ENCODE measurements around the gene MSI2. TPM values are rescaled to one million over a fixed set of nuclear protein-coding genes. Genes with fewer than 3 reads are reported as not detected.

Gene MSI2
- total RNA-seq, 2 donors from 2014 or later: 112 to 119 TPM

GRCh38 chr17:57423541-57423940 is 167.2 kb downstream of the MSI2 start:
- Mint-ChIP-seq H3K36me3 (ENCODE audit: insufficient read depth in 2 of 2) (no peaks in the 10 kb centered on the region), H3K4me1 (ENCODE audit: low read depth) (peaks cover 57% of the 10 kb centered on the region), H3K27me3 (ENCODE audit: low read depth) (no peaks in the 10 kb centered on the region), H3K9me3 (no peaks in the 10 kb centered on the region), H3K27ac (no peak overlapping the region), H3K4me3 (no peak overlapping the region)
- ATAC-seq (replicated peaks in 1 of 2) (no peak), DNase-seq (no peak)

GRCh38 chr17:57424273-57424672 is 167.9 kb downstream of the MSI2 start:
- H3K36me3 Mint-ChIP-seq (ENCODE audit: insufficient read depth in 2 of 2): peaks cover 0 to 1% of the 10 kb centered on the region in 2 donors
- DNase-seq (no peak), ATAC-seq (replicated peaks in 1 of 2) (no peak)
- H3K27ac Mint-ChIP-seq: no peak overlapping the region
- H3K27me3 Mint-ChIP-seq (ENCODE audit: low read depth): no peaks in the 10 kb centered on the region
- H3K4me3 Mint-ChIP-seq: peak overlapping the region in 1 of 2 donors; percentile 45
- peaks cover 54% of the 10 kb centered on the region for H3K4me1 Mint-ChIP-seq (ENCODE audit: low read depth)
- no peaks in the 10 kb centered on the region for H3K9me3 Mint-ChIP-seq

GRCh38 chr17:57424777-57425188 is 168.5 kb downstream of the MSI2 start:
- peaks cover 0 to 3% of the 10 kb centered on the region in 2 donors for H3K36me3 Mint-ChIP-seq (ENCODE audit: insufficient read depth in 2 of 2)
- peak overlapping the region in 1 of 2 donors; percentile 45 for H3K4me3 Mint-ChIP-seq
- ATAC-seq (replicated peaks in 1 of 2) (no peak), DNase-seq (no peak)
- no peak overlapping the region for H3K27ac Mint-ChIP-seq
- H3K4me1 Mint-ChIP-seq (ENCODE audit: low read depth): peaks cover 54% of the 10 kb centered on the region
- H3K9me3 Mint-ChIP-seq: no peaks in the 10 kb centered on the region
- no peaks in the 10 kb centered on the region for H3K27me3 Mint-ChIP-seq (ENCODE audit: low read depth)

GRCh38 chr17:57425431-57425830 is 169.1 kb downstream of the MSI2 start:
- ATAC-seq (replicated peaks in 1 of 2): no peak
- Mint-ChIP-seq H3K27me3 (ENCODE audit: low read depth) (no peaks in the 10 kb centered on the region), H3K27ac (no peak overlapping the region), H3K9me3 (no peaks in the 10 kb centered on the region), H3K36me3 (ENCODE audit: insufficient read depth in 2 of 2) (peaks cover 0 to 3% of the 10 kb centered on the region in 2 donors), H3K4me1 (ENCODE audit: low read depth) (peaks cover 57% of the 10 kb centered on the region), H3K4me3 (peak overlapping the region; percentile 14 to 53)
- DNase-seq: no peak

- Mint-ChIP-seq H3K27ac (peak overlapping the region; percentile 3), H3K4me1 (ENCODE audit: low read depth) (peaks cover 57% of the 10 kb centered on the region), H3K4me3 (peak overlapping the region; percentile 14 to 53), H3K36me3 (ENCODE audit: insufficient read depth in 2 of 2) (peaks cover 0 to 3% of the 10 kb centered on the region in 2 donors), H3K9me3 (no peaks in the 10 kb centered on the region), H3K27me3 (ENCODE audit: low read depth) (no peaks in the 10 kb centered on the region)
- DNase-seq: no peak
- ATAC-seq (replicated peaks in 1 of 2): peak in 1 of 2 donors; percentile 36
These were observed 169.9 kb downstream of the MSI2 start for GRCh38 chr17:57425903-57426880.

- Mint-ChIP-seq H3K4me3 (no peak overlapping the region), H3K27me3 (ENCODE audit: low read depth) (no peaks in the 10 kb centered on the region), H3K36me3 (ENCODE audit: insufficient read depth in 2 of 2) (peaks cover 0 to 3% of the 10 kb centered on the region in 2 donors), H3K4me1 (ENCODE audit: low read depth) (peaks cover 29% of the 10 kb centered on the region), H3K27ac (no peak overlapping the region), H3K9me3 (no peaks in the 10 kb centered on the region)
- no peak for DNase-seq
- ATAC-seq (replicated peaks in 1 of 2): no peak
These were observed 173.6 kb downstream of the MSI2 start for GRCh38 chr17:57429966-57430365.

- no peak overlapping the region for H3K27ac Mint-ChIP-seq
- DNase-seq (no peak), ATAC-seq (replicated peaks in 1 of 2) (no peak)
- peaks cover 21% of the 10 kb centered on the region for H3K4me1 Mint-ChIP-seq (ENCODE audit: low read depth)
- H3K27me3 Mint-ChIP-seq (ENCODE audit: low read depth): no peaks in the 10 kb centered on the region
- peaks cover 0 to 3% of the 10 kb centered on the region in 2 donors for H3K36me3 Mint-ChIP-seq (ENCODE audit: insufficient read depth in 2 of 2)
- H3K4me3 Mint-ChIP-seq: no peak overlapping the region
- H3K9me3 Mint-ChIP-seq: no peaks in the 10 kb centered on the region
These were observed 175.1 kb downstream of the MSI2 start for GRCh38 chr17:57431415-57431814.

GRCh38 chr17:57432507-57433277 is 176.4 kb downstream of the MSI2 start:
- Mint-ChIP-seq H3K4me3 (no peak overlapping the region), H3K27me3 (ENCODE audit: low read depth) (no peaks in the 10 kb centered on the region), H3K36me3 (ENCODE audit: insufficient read depth in 2 of 2) (peaks cover 0 to 3% of the 10 kb centered on the region in 2 donors), H3K4me1 (ENCODE audit: low read depth) (peaks cover 18% of the 10 kb centered on the region), H3K27ac (no peak overlapping the region), H3K9me3 (no peaks in the 10 kb centered on the region)
- ATAC-seq (replicated peaks in 1 of 2) (no peak), DNase-seq (no peak)

GRCh38 chr17:57433452-57433851 is 177.1 kb downstream of the MSI2 start:
- peaks cover 21% of the 10 kb centered on the region for H3K4me1 Mint-ChIP-seq (ENCODE audit: low read depth)

GRCh38 chr17:57434361-57434760 is 178.0 kb downstream of the MSI2 start:
- DNase-seq (no peak), ATAC-seq (replicated peaks in 1 of 2) (no peak)
- H3K27ac Mint-ChIP-seq: no peak overlapping the region
- H3K4me3 Mint-ChIP-seq: no peak overlapping the region
- H3K9me3 Mint-ChIP-seq: peaks cover 0 to 3% of the 10 kb centered on the region in 2 donors
- H3K4me1 Mint-ChIP-seq (ENCODE audit: low read depth): peaks cover 30% of the 10 kb centered on the region
- H3K36me3 Mint-ChIP-seq (ENCODE audit: insufficient read depth in 2 of 2): peaks cover 0 to 4% of the 10 kb centered on the region in 2 donors
- H3K27me3 Mint-ChIP-seq (ENCODE audit: low read depth): no peaks in the 10 kb centered on the region

More at GRCh38 chr17:57433452-57433851, 177.1 kb downstream of the MSI2 start:
- no peaks in the 10 kb centered on the region for H3K27me3 Mint-ChIP-seq (ENCODE audit: low read depth)
- no peaks in the 10 kb centered on the region for H3K9me3 Mint-ChIP-seq
- DNase-seq (no peak), ATAC-seq (replicated peaks in 1 of 2) (no peak)
- no peak overlapping the region for H3K27ac Mint-ChIP-seq
- H3K4me3 Mint-ChIP-seq: no peak overlapping the region
- H3K36me3 Mint-ChIP-seq (ENCODE audit: insufficient read depth in 2 of 2): peaks cover 0 to 3% of the 10 kb centered on the region in 2 donors

- H3K27me3 Mint-ChIP-seq (ENCODE audit: low read depth): no peaks in the 10 kb centered on the region
- H3K27ac Mint-ChIP-seq: no peak overlapping the region
- peaks cover 40% of the 10 kb centered on the region for H3K4me1 Mint-ChIP-seq (ENCODE audit: low read depth)
- peaks cover 0 to 3% of the 10 kb centered on the region in 2 donors for H3K9me3 Mint-ChIP-seq
- H3K4me3 Mint-ChIP-seq: no peak overlapping the region
- peaks cover 0 to 3% of the 10 kb centered on the region in 2 donors for H3K36me3 Mint-ChIP-seq (ENCODE audit: insufficient read depth in 2 of 2)
- ATAC-seq (replicated peaks in 1 of 2) (no peak), DNase-seq (no peak)
These were observed 180.2 kb downstream of the MSI2 start for GRCh38 chr17:57436565-57436964.

GRCh38 chr17:57438066-57438731 is 181.9 kb downstream of the MSI2 start:
- H3K27ac Mint-ChIP-seq: no peak overlapping the region
- peaks cover 56% of the 10 kb centered on the region for H3K4me1 Mint-ChIP-seq (ENCODE audit: low read depth)
- DNase-seq: no peak
- peak overlapping the region in 1 of 2 donors; percentile 28 for H3K4me3 Mint-ChIP-seq
- no peak for ATAC-seq (replicated peaks in 1 of 2)
- H3K27me3 Mint-ChIP-seq (ENCODE audit: low read depth): no peaks in the 10 kb centered on the region
- H3K9me3 Mint-ChIP-seq: peaks cover 0 to 3% of the 10 kb centered on the region in 2 donors
- peaks cover 0 to 3% of the 10 kb centered on the region in 2 donors for H3K36me3 Mint-ChIP-seq (ENCODE audit: insufficient read depth in 2 of 2)
